Neural cell (in vitro differentiated cells): ENCODE data around the gene FAU.

Experiments
- CTCF ChIP-seq: fragments of 450-650 bp; IDR thresholded peaks from 2 replicates; pipeline ENCODE4 v1.5.1; 2014; ENCODE audit warnings: antibody characterized with exemption, mild to moderate bottlenecking, moderate library complexity; ENCODE audit not compliant: poor library complexity, severe bottlenecking
- EP300 ChIP-seq: fragments of 450-650 bp; conservative IDR thresholded peaks from 2 replicates; pipeline ENCODE4 v1.6.1; 2014; ENCODE audit warnings: antibody characterized with exemption, mild to moderate bottlenecking, moderate library complexity; ENCODE audit not compliant: poor library complexity, severe bottlenecking
- EZH2 ChIP-seq: fragments of 200-600, 300-800 bp; shearing (Covaris generic), sonication (generic); IDR thresholded peaks from 2 replicates; pipeline ENCODE4 v1.6.1; 2014; ENCODE audit warnings: antibody characterized with exemption, low read length, borderline replicate concordance, mild to moderate bottlenecking; ENCODE audit not compliant: insufficient read depth, poor library complexity, severe bottlenecking
- MXI1 ChIP-seq: fragments of 450-650 bp; conservative IDR thresholded peaks from 2 replicates; pipeline ENCODE4 v1.6.1; 2014; ENCODE audit warnings: antibody characterized with exemption, mild to moderate bottlenecking; ENCODE audit not compliant: poor library complexity, severe bottlenecking
- POLR2AphosphoS5 ChIP-seq: IDR thresholded peaks from 2 replicates; pipeline ENCODE4 v1.6.1; 2012
- RAD21 ChIP-seq: fragments of 450-650 bp; conservative IDR thresholded peaks from 2 replicates; pipeline ENCODE4 v1.6.1; 2014; ENCODE audit warnings: antibody characterized with exemption, mild to moderate bottlenecking, moderate library complexity
- TAF1 ChIP-seq: IDR thresholded peaks from 2 replicates; pipeline ENCODE4 v1.6.1; 2012; ENCODE audit warnings: low read depth

- no peak for TF ChIP-seq CTCF
- no peak for TF ChIP-seq MXI1
- TF ChIP-seq EZH2 = no peak
- no peak for TF ChIP-seq POLR2AphosphoS5
- no peak for TF ChIP-seq EP300
- TF ChIP-seq TAF1 = no peak
- TF ChIP-seq RAD21 = no peak
These were observed 19.5 kb downstream of the FAU start for GRCh38 chr11:65102142-65103095.
